Activated naive CD8-positive, alpha-beta T cell (primary cell): ENCODE measurements around the gene PRAMEF17.
"Not testable (repeated sequence)": the region's sequence is repeated elsewhere in the genome, so short reads cannot be mapped to it uniquely, and the experiment has no call there.

Source experiments
- H3K27ac Mint-ChIP-seq: one replicate; pipeline ENCODE4 v1.8.0; 2021; ENCODE audit warnings: mixed read lengths
- H3K27me3 Mint-ChIP-seq: one replicate; pipeline ENCODE4 v1.8.0; 2021; ENCODE audit warnings: mixed read lengths
- H3K36me3 Mint-ChIP-seq: one replicate; pipeline ENCODE4 v1.8.0; 2021; ENCODE audit warnings: mixed read lengths
- H3K4me1 Mint-ChIP-seq: one replicate; pipeline ENCODE4 v1.8.0; 2021; ENCODE audit warnings: low read depth, mixed read lengths
- H3K4me3 Mint-ChIP-seq: one replicate; pipeline ENCODE4 v1.8.0; 2021; ENCODE audit warnings: mild to moderate bottlenecking, mixed read lengths
- H3K9me3 Mint-ChIP-seq: one replicate; pipeline ENCODE4 v1.8.0; 2021; ENCODE audit warnings: low read depth, mixed read lengths

The PRAMEF17 gene

GRCh38 chr1:13389332-13389731, at the start of gene PRAMEF17:
PRAMEF17 (plus strand) TSS chr1:13389632; CDS start chr1:13389658, 26 bp downstream.
- H3K4me3 Mint-ChIP-seq, H3K4me1 Mint-ChIP-seq, H3K36me3 Mint-ChIP-seq, H3K27me3 Mint-ChIP-seq, H3K9me3 Mint-ChIP-seq, H3K27ac Mint-ChIP-seq: not testable (repeated sequence)

- H3K36me3 Mint-ChIP-seq, H3K4me1 Mint-ChIP-seq, H3K4me3 Mint-ChIP-seq, H3K27ac Mint-ChIP-seq, H3K27me3 Mint-ChIP-seq, H3K9me3 Mint-ChIP-seq: not testable (repeated sequence)
Observed at GRCh38 chr1:13342496-13342895, 46.9 kb upstream of the PRAMEF17 start.

GRCh38 chr1:13347034-13347433, 42.4 kb upstream of the PRAMEF17 start, which contains the start of gene PRAMEF14:
PRAMEF14 (minus strand) TSS chr1:13347134; CDS start chr1:13345314, 1,820 bp downstream.
- H3K36me3 Mint-ChIP-seq, H3K27ac Mint-ChIP-seq, H3K4me1 Mint-ChIP-seq: not testable (repeated sequence)

GRCh38 chr1:13353476-13353875, 36.0 kb upstream of the PRAMEF17 start:
- not testable (repeated sequence) for H3K27ac Mint-ChIP-seq, H3K4me1 Mint-ChIP-seq

More at GRCh38 chr1:13347034-13347433, 42.4 kb upstream of the PRAMEF17 start, which contains the start of gene PRAMEF14:
- H3K27me3 Mint-ChIP-seq, H3K4me3 Mint-ChIP-seq, H3K9me3 Mint-ChIP-seq: not testable (repeated sequence)

GRCh38 chr1:13354475-13354874, 35.0 kb upstream of the PRAMEF17 start:
- H3K4me1 Mint-ChIP-seq, H3K27me3 Mint-ChIP-seq, H3K4me3 Mint-ChIP-seq, H3K9me3 Mint-ChIP-seq, H3K27ac Mint-ChIP-seq, H3K36me3 Mint-ChIP-seq: not testable (repeated sequence)

More at GRCh38 chr1:13353476-13353875, 36.0 kb upstream of the PRAMEF17 start:
- not testable (repeated sequence) for H3K27me3 Mint-ChIP-seq, H3K9me3 Mint-ChIP-seq, H3K36me3 Mint-ChIP-seq, H3K4me3 Mint-ChIP-seq

- not testable (repeated sequence) for H3K27me3 Mint-ChIP-seq, H3K4me1 Mint-ChIP-seq, H3K27ac Mint-ChIP-seq, H3K4me3 Mint-ChIP-seq, H3K36me3 Mint-ChIP-seq, H3K9me3 Mint-ChIP-seq
Observed at GRCh38 chr1:13356774-13357173, 32.7 kb upstream of the PRAMEF17 start.

GRCh38 chr1:13362364-13362763, 27.1 kb upstream of the PRAMEF17 start:
- not testable (repeated sequence) for H3K4me1 Mint-ChIP-seq, H3K27ac Mint-ChIP-seq, H3K27me3 Mint-ChIP-seq, H3K36me3 Mint-ChIP-seq, H3K4me3 Mint-ChIP-seq, H3K9me3 Mint-ChIP-seq

- H3K4me1 Mint-ChIP-seq, H3K4me3 Mint-ChIP-seq, H3K36me3 Mint-ChIP-seq, H3K27me3 Mint-ChIP-seq, H3K9me3 Mint-ChIP-seq, H3K27ac Mint-ChIP-seq: not testable (repeated sequence)
Observed at GRCh38 chr1:13364928-13365327, 24.5 kb upstream of the PRAMEF17 start.

GRCh38 chr1:13366536-13366935, 22.9 kb upstream of the PRAMEF17 start:
- not testable (repeated sequence) for H3K9me3 Mint-ChIP-seq, H3K27me3 Mint-ChIP-seq, H3K27ac Mint-ChIP-seq, H3K4me1 Mint-ChIP-seq, H3K36me3 Mint-ChIP-seq, H3K4me3 Mint-ChIP-seq

GRCh38 chr1:13368544-13368943, 20.9 kb upstream of the PRAMEF17 start:
- H3K36me3 Mint-ChIP-seq, H3K4me3 Mint-ChIP-seq, H3K9me3 Mint-ChIP-seq, H3K27ac Mint-ChIP-seq, H3K4me1 Mint-ChIP-seq, H3K27me3 Mint-ChIP-seq: not testable (repeated sequence)

- not testable (repeated sequence) for H3K4me3 Mint-ChIP-seq, H3K9me3 Mint-ChIP-seq, H3K27ac Mint-ChIP-seq, H3K36me3 Mint-ChIP-seq, H3K27me3 Mint-ChIP-seq, H3K4me1 Mint-ChIP-seq
Observed at GRCh38 chr1:13378983-13379382, 10.4 kb upstream of the PRAMEF17 start.

- H3K36me3 Mint-ChIP-seq, H3K9me3 Mint-ChIP-seq, H3K4me3 Mint-ChIP-seq, H3K27ac Mint-ChIP-seq, H3K27me3 Mint-ChIP-seq, H3K4me1 Mint-ChIP-seq: not testable (repeated sequence)
Observed at GRCh38 chr1:13380380-13380779, 9.1 kb upstream of the PRAMEF17 start.

- not testable (repeated sequence) for H3K4me3 Mint-ChIP-seq, H3K4me1 Mint-ChIP-seq, H3K9me3 Mint-ChIP-seq, H3K36me3 Mint-ChIP-seq, H3K27ac Mint-ChIP-seq, H3K27me3 Mint-ChIP-seq
Observed at GRCh38 chr1:13393004-13393403, 3.6 kb downstream of the PRAMEF17 start.

- not testable (repeated sequence) for H3K27ac Mint-ChIP-seq, H3K36me3 Mint-ChIP-seq, H3K9me3 Mint-ChIP-seq, H3K27me3 Mint-ChIP-seq, H3K4me3 Mint-ChIP-seq, H3K4me1 Mint-ChIP-seq
Observed at GRCh38 chr1:13394761-13395160, 5.3 kb downstream of the PRAMEF17 start.

- H3K27ac Mint-ChIP-seq, result not testable (repeated sequence)
Observed at GRCh38 chr1:13395311-13395710, 5.9 kb downstream of the PRAMEF17 start.

GRCh38 chr1:13407811-13408210, 18.4 kb downstream of the PRAMEF17 start:
- Mint-ChIP-seq H3K9me3 (peaks cover 5% of the 10 kb centered on the region), H3K4me3 (no peak overlapping the region), H3K27ac (no peak overlapping the region), H3K36me3 (no peaks in the 10 kb centered on the region), H3K27me3 (peaks cover 7% of the 10 kb centered on the region), H3K4me1 (no peaks in the 10 kb centered on the region)

More at GRCh38 chr1:13395311-13395710, 5.9 kb downstream of the PRAMEF17 start:
- H3K9me3 Mint-ChIP-seq, H3K36me3 Mint-ChIP-seq, H3K4me3 Mint-ChIP-seq, H3K4me1 Mint-ChIP-seq, H3K27me3 Mint-ChIP-seq: not testable (repeated sequence)

GRCh38 chr1:13410150-13410549, 20.7 kb downstream of the PRAMEF17 start, which contains the start of gene PRAMEF20:
PRAMEF20 (plus strand) TSS chr1:13410450; CDS start chr1:13416355, 5,905 bp downstream.
- not testable (repeated sequence) for H3K4me3 Mint-ChIP-seq, H3K27me3 Mint-ChIP-seq, H3K4me1 Mint-ChIP-seq, H3K9me3 Mint-ChIP-seq, H3K27ac Mint-ChIP-seq, H3K36me3 Mint-ChIP-seq
